GM10266 (cell line): ENCODE data around the gene TACC2.

ENCODE experiments used
- DNase-seq: peaks from one replicate; pipeline ENCODE4 v3.0.0; 2012; ENCODE audit errors: extremely low spot score
- TF ChIP-seq, protein P1 (sequence below): IDR thresholded peaks from 2 replicates; pipeline ENCODE4 v1.5.1; 2012; ENCODE audit warnings: mild to moderate bottlenecking, low read depth; ENCODE audit not compliant: control insufficient read depth, insufficient read depth; ENCODE audit errors: missing control alignments

Gene TACC2

DNA sequence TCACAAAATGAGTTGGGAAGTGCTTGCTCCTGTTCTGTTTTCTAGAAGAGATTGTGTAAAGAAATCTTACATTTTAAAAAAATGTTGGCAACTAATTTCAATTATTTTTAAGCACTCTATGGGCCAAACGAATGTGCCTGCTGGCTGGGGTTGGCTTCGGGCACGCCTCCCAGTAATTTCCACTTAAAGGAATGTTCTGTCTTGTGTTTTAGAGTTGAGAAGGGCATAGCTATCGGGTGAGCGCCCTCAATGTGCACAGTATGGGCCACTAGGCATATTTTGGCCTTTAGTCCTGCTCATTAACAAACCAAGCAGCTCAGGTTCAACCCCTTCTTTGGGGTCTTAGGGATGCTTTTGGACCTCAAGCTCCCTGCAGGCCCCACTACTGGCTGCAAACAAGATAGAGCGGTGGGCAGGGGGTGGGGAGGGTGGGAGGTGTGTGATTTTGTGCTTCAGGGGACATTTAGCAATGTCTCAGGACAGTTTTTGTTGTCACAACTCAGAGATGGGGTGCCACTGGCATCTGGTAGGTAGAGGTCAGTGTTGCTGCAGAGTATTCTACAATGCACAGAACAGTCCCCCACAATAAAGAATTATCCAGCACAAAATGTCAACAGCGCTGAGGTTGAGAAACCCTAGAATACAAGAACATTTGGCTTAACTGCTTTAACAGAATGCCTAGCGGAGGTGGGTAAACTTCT is 40.7 kb downstream of the TACC2 start:
- TF ChIP-seq, protein P1, sequence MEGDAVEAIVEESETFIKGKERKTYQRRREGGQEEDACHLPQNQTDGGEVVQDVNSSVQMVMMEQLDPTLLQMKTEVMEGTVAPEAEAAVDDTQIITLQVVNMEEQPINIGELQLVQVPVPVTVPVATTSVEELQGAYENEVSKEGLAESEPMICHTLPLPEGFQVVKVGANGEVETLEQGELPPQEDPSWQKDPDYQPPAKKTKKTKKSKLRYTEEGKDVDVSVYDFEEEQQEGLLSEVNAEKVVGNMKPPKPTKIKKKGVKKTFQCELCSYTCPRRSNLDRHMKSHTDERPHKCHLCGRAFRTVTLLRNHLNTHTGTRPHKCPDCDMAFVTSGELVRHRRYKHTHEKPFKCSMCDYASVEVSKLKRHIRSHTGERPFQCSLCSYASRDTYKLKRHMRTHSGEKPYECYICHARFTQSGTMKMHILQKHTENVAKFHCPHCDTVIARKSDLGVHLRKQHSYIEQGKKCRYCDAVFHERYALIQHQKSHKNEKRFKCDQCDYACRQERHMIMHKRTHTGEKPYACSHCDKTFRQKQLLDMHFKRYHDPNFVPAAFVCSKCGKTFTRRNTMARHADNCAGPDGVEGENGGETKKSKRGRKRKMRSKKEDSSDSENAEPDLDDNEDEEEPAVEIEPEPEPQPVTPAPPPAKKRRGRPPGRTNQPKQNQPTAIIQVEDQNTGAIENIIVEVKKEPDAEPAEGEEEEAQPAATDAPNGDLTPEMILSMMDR = peak; percentile 8
- no peak for DNase-seq

DNA sequence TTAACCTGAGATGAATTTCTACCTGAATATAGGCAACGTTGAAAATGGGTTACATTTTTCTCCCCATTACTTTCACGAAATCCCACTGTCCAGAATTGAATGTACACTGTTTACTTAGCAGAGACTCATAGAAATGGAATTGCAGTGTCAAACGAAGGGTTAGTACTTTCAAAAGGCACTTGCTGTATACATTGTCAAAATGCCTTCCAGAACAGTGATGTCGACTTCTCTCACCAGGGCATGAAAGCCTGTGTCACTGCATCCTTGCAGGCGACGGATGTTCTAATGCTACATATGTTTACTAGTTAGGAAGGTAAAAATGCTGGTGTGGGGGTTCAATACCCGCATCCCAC is 41.2 kb downstream of the TACC2 start:
- TF ChIP-seq, protein P1 = no peak
- no peak for DNase-seq

- no peak for DNase-seq
- TF ChIP-seq, protein P1 = no peak
These were observed 44.4 kb downstream of the TACC2 start for GRCh38 chr10:122033224-122033926.

- DNase-seq = no peak
- TF ChIP-seq, protein P1 = no peak
These were observed 45.3 kb downstream of the TACC2 start for GRCh38 chr10:122034149-122034756.

GRCh38 chr10:122040786-122041185 is 51.8 kb downstream of the TACC2 start:
- TF ChIP-seq, protein P1 = no peak
- no peak for DNase-seq

GRCh38 chr10:122042836-122043235 is 53.9 kb downstream of the TACC2 start:
- TF ChIP-seq, protein P1 = no peak
- DNase-seq = no peak
